Testis (tissue), 3 donors: ENCODE measurements around the gene MBNL2. TPM values are rescaled to one million over a fixed set of nuclear protein-coding genes. Genes with fewer than 3 reads are reported as not detected.

Experiments
- DNase-seq: peaks from one replicate; pipeline ENCODE4 v3.0.0-alpha.2; 2019
- H3K27ac ChIP-seq, 2 donors: fragments of 200-600 bp; sonication (generic); one replicate each; pipeline ENCODE4 v1.5.1; 2019
- H3K27me3 ChIP-seq: fragments of 200-600 bp; sonication (generic); one replicate; pipeline ENCODE4 v1.5.1; 2019
- H3K36me3 ChIP-seq: fragments of 200-600 bp; sonication (generic); one replicate; pipeline ENCODE4 v1.5.1; 2017; ENCODE audit warnings: low read depth; ENCODE audit errors: missing control alignments
- H3K4me1 ChIP-seq: fragments of 200-600 bp; sonication (generic); one replicate; pipeline ENCODE4 v1.5.1; 2019
- H3K4me3 ChIP-seq, 2 donors: fragments of 200-600 bp; sonication (generic); one replicate each; pipeline ENCODE4 v1.5.1; 2017 to 2019
- H3K9me3 ChIP-seq: fragments of 200-600 bp; sonication (generic); one replicate; pipeline ENCODE4 v1.5.1; 2017
- POLR2A ChIP-seq: fragments of 450-650 bp; IDR thresholded peaks from one replicate; pipeline ENCODE4 v1.6.1; 2017; ENCODE audit warnings: antibody characterized with exemption, mild to moderate bottlenecking, moderate library complexity
- WGBS, 2 donors: methylation state at CpG; one replicate each; pipeline ENCODE4 v1.1.5; 2018; 5-methylcytosine and 5-hydroxymethylcytosine counted together
- intact Hi-C: fragments of 100-400 bp; cut with DNase I; formaldehyde crosslinking; loops from one replicate; pipeline ENCODE4 v1.15.1; 2023; ENCODE audit warnings: low total_unique reads
- polyA plus RNA-seq: library from polyadenylated mRNA; stranded (reverse); fragments of 350-450 nt; fragmentation: Illumina TruSeq; extraction: RNeasy Lipid Tissue Mini Kit (QIAGEN cat#74804); gene quantifications from one replicate; pipeline ENCODE4 v1.2.3, GENCODE V29; 2014; ENCODE audit warnings: low read depth, low replicate concordance; ENCODE audit not compliant: insufficient read depth
- total RNA-seq, 2 donors: library from RNA; depleted of rRNA; stranded (reverse); fragments of >200 nt; gene quantifications; one replicate each; pipeline ENCODE4 v1.2.3, GENCODE V29; 2016
- TF ChIP-seq, protein P1 (sequence below), 3 experiments: fragments of 450-650 bp in 2 of 3; fragments of 200-600 bp in 1 of 3; sonication (generic) in 1 of 3; IDR thresholded peaks; one replicate each; pipeline ENCODE4 v1.5.1; 2016 to 2019; ENCODE audit warnings: antibody characterized with exemption in 3 of 3, mild to moderate bottlenecking in 2 of 3, moderate library complexity in 1 of 3

MBNL2 gene
- total and polyA plus RNA-seq, 3 donors from 2014 or later: 21.5 to 83.0 (median 69.4) TPM

DNA sequence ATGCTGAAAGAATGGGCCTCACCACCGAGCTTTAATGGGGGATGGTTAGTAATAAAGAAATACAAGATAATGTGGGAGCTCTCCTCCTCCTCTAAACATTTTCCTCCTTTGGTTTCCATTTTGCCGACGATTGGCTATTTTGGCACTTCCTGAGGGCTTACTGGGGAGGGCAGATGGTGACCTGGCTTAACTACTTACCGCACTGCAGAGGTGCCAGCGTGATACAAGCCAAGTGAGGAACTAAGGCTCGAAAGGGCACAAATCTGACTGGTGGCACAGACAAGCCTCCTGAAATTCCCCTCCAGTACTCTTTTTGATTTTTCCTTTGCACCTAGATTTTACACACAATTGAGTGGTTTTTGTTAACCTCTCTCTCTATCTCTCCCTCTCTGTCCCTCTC lies 158.6 kb downstream of the MBNL2 start:
- H3K9me3 ChIP-seq: no peaks in the 10 kb centered on the region
- no peak overlapping the region for H3K4me3 ChIP-seq
- no peaks in the 10 kb centered on the region for H3K4me1 ChIP-seq
- DNase-seq: no peak
- no peaks in the 10 kb centered on the region for H3K27me3 ChIP-seq
- TF ChIP-seq POLR2A: no peak
- TF ChIP-seq, protein P1, sequence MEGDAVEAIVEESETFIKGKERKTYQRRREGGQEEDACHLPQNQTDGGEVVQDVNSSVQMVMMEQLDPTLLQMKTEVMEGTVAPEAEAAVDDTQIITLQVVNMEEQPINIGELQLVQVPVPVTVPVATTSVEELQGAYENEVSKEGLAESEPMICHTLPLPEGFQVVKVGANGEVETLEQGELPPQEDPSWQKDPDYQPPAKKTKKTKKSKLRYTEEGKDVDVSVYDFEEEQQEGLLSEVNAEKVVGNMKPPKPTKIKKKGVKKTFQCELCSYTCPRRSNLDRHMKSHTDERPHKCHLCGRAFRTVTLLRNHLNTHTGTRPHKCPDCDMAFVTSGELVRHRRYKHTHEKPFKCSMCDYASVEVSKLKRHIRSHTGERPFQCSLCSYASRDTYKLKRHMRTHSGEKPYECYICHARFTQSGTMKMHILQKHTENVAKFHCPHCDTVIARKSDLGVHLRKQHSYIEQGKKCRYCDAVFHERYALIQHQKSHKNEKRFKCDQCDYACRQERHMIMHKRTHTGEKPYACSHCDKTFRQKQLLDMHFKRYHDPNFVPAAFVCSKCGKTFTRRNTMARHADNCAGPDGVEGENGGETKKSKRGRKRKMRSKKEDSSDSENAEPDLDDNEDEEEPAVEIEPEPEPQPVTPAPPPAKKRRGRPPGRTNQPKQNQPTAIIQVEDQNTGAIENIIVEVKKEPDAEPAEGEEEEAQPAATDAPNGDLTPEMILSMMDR (IDR thresholded peaks at IDR 0.05): no peak
- H3K27ac ChIP-seq: no peak overlapping the region
- H3K36me3 ChIP-seq: no peaks in the 10 kb centered on the region
- intact Hi-C loops: no loop called here
- 84 to 88% methylated on average over 6 of the region's 6 CpGs for WGBS, 2 donors

- WGBS, 2 donors: 96 to 100% methylated on average over 1 of the region's 1 CpG
- intact Hi-C loops: no loop called here
- no peaks in the 10 kb centered on the region for H3K36me3 ChIP-seq
- DNase-seq: no peak
- H3K4me1 ChIP-seq: no peaks in the 10 kb centered on the region
- H3K9me3 ChIP-seq: no peaks in the 10 kb centered on the region
- TF ChIP-seq, protein P1 (IDR thresholded peaks at IDR 0.05): no peak
- TF ChIP-seq POLR2A: no peak
- H3K4me3 ChIP-seq: no peak overlapping the region
- no peak overlapping the region for H3K27ac ChIP-seq
- no peaks in the 10 kb centered on the region for H3K27me3 ChIP-seq
Observed at GRCh38 chr13:97381189-97381588, 159.1 kb downstream of the MBNL2 start.

DNA sequence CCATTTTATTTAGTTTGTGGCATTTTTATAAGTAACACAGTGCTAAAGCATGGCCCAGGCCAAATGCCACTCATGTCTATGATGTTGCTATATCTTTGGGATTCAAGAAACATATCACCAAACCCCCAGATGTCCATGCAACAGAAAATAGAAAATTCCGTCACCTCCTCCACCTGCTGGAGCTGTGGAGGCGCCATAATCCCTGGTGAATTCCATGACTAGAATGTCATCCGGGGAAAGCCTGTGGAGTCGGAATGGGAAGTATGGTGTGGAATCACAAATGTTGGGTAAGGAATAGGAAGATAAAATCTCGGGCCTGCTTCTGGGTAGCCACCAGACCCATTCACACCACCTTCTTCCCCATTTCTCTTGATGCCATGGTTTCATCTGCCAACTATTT lies 160.1 kb downstream of the MBNL2 start:
- intact Hi-C loops: no loop called here
- TF ChIP-seq, protein P1 (IDR thresholded peaks at IDR 0.05): no peak
- no peak for TF ChIP-seq POLR2A
- no peak overlapping the region for H3K27ac ChIP-seq
- WGBS, 2 donors: 90 to 95% methylated on average over 5 of the region's 5 CpGs
- no peaks in the 10 kb centered on the region for H3K27me3 ChIP-seq
- no peaks in the 10 kb centered on the region for H3K9me3 ChIP-seq
- H3K4me1 ChIP-seq: no peaks in the 10 kb centered on the region
- H3K36me3 ChIP-seq: no peaks in the 10 kb centered on the region
- DNase-seq: no peak
- no peak overlapping the region for H3K4me3 ChIP-seq

GRCh38 chr13:97384371-97384770 lies 162.2 kb downstream of the MBNL2 start:
- 61 to 65% methylated on average over 2 of the region's 2 CpGs for WGBS, 2 donors

GRCh38 chr13:97385146-97385545 lies 163.0 kb downstream of the MBNL2 start:
- intact Hi-C loops: no loop called here

More at GRCh38 chr13:97384371-97384770, 162.2 kb downstream of the MBNL2 start:
- intact Hi-C loops: no loop called here
- Histone ChIP-seq H3K36me3 (no peaks in the 10 kb centered on the region), H3K27ac (no peak overlapping the region), H3K4me1 (no peaks in the 10 kb centered on the region), H3K4me3 (no peak overlapping the region), H3K9me3 (no peaks in the 10 kb centered on the region), H3K27me3 (no peaks in the 10 kb centered on the region)
- TF ChIP-seq POLR2A: no peak
- TF ChIP-seq, protein P1 (IDR thresholded peaks at IDR 0.05): no peak
- no peak for DNase-seq

More at GRCh38 chr13:97385146-97385545, 163.0 kb downstream of the MBNL2 start:
- no peak overlapping the region for H3K27ac ChIP-seq
- H3K4me3 ChIP-seq: no peak overlapping the region
- no peaks in the 10 kb centered on the region for H3K9me3 ChIP-seq
- TF ChIP-seq POLR2A: no peak
- TF ChIP-seq, protein P1 (IDR thresholded peaks at IDR 0.05): no peak
- H3K36me3 ChIP-seq: no peaks in the 10 kb centered on the region
- DNase-seq: no peak
- no peaks in the 10 kb centered on the region for H3K4me1 ChIP-seq
- no peaks in the 10 kb centered on the region for H3K27me3 ChIP-seq
